Measurements from ENCODE around the gene SLC26A8. TPM values are rescaled to one million over a fixed set of nuclear protein-coding genes. Genes with fewer than 3 reads are reported as not detected.
"Not testable (repeated sequence)": the region's sequence is repeated elsewhere in the genome, so short reads cannot be mapped to it uniquely, and the experiment has no call there.

The SLC26A8 gene
- total RNA-seq, 1 donor from 2014 or later: not detected

- intact Hi-C loops (cut with DNase I): no loop called here
- ATAC-seq (no peak), DNase-seq (ENCODE audit: missing footprints) (no peak)
Observed at GRCh38 chr6:36054956-36055355, 30.5 kb upstream of the SLC26A8 start.

GRCh38 chr6:36054415-36054814 lies 30.0 kb upstream of the SLC26A8 start:
- ATAC-seq: no peak
- intact Hi-C loops (cut with DNase I): no loop called here
- no peak for DNase-seq (ENCODE audit: missing footprints)

- intact Hi-C loops (cut with DNase I): no loop called here
- no peak for DNase-seq (ENCODE audit: missing footprints)
- no peak for ATAC-seq
Observed at GRCh38 chr6:36053878-36054277, 29.4 kb upstream of the SLC26A8 start.

- intact Hi-C loops (cut with DNase I): no loop called here
- peak; percentile 75 for ATAC-seq
- no peak for DNase-seq (ENCODE audit: missing footprints)
Observed at GRCh38 chr6:36052097-36052496, 27.7 kb upstream of the SLC26A8 start.

GRCh38 chr6:36050947-36051710 lies 26.7 kb upstream of the SLC26A8 start:
- ATAC-seq (no peak), DNase-seq (ENCODE audit: missing footprints) (no peak)
- intact Hi-C loops (cut with DNase I): no loop called here

- no peak for DNase-seq (ENCODE audit: missing footprints)
Observed at GRCh38 chr6:36050305-36050704, 25.9 kb upstream of the SLC26A8 start.

GRCh38 chr6:36049582-36049981 lies 25.1 kb upstream of the SLC26A8 start:
- DNase-seq (ENCODE audit: missing footprints): no peak
- intact Hi-C loops (cut with DNase I): no loop called here

More at GRCh38 chr6:36050305-36050704, 25.9 kb upstream of the SLC26A8 start:
- intact Hi-C loops (cut with DNase I): no loop called here
- ATAC-seq: no peak

GRCh38 chr6:36042618-36043260 lies 18.3 kb upstream of the SLC26A8 start:
- no peak for ATAC-seq
- no peak for DNase-seq (ENCODE audit: missing footprints)
- intact Hi-C loops (cut with DNase I): no loop called here

More at GRCh38 chr6:36049582-36049981, 25.1 kb upstream of the SLC26A8 start:
- ATAC-seq: no peak

- no peak for DNase-seq (ENCODE audit: missing footprints)
- intact Hi-C loops (cut with DNase I): no loop called here
Observed at GRCh38 chr6:36040958-36041357, 16.5 kb upstream of the SLC26A8 start.

GRCh38 chr6:36039112-36039511 lies 14.7 kb upstream of the SLC26A8 start:
- intact Hi-C loops (cut with DNase I): no loop called here
- DNase-seq (ENCODE audit: missing footprints) (no peak), ATAC-seq (no peak)

More at GRCh38 chr6:36040958-36041357, 16.5 kb upstream of the SLC26A8 start:
- ATAC-seq: no peak

GRCh38 chr6:36038120-36038876 lies 13.9 kb upstream of the SLC26A8 start:
- DNase-seq (ENCODE audit: missing footprints) (no peak), ATAC-seq (peak; percentile 63)
- intact Hi-C loops (cut with DNase I): no loop called here

GRCh38 chr6:36035225-36035624 lies 10.8 kb upstream of the SLC26A8 start:
- ATAC-seq (no peak), DNase-seq (ENCODE audit: missing footprints) (no peak)
- intact Hi-C loops (cut with DNase I): no loop called here

GRCh38 chr6:36034441-36034840 lies 10.0 kb upstream of the SLC26A8 start:
- intact Hi-C loops (cut with DNase I): no loop called here
- no peak for DNase-seq (ENCODE audit: missing footprints)
- no peak for ATAC-seq

GRCh38 chr6:36033935-36034334 lies 9.5 kb upstream of the SLC26A8 start:
- no peak for ATAC-seq
- DNase-seq (ENCODE audit: missing footprints): no peak
- intact Hi-C loops (cut with DNase I): no loop called here

GRCh38 chr6:36033144-36033543 lies 8.7 kb upstream of the SLC26A8 start:
- DNase-seq (ENCODE audit: missing footprints); ATAC-seq; intact Hi-C loops (cut with DNase I): not testable (repeated sequence)

- intact Hi-C loops (cut with DNase I): no loop called here
- no peak for DNase-seq (ENCODE audit: missing footprints)
- no peak for ATAC-seq
Observed at GRCh38 chr6:36032261-36032660, 7.8 kb upstream of the SLC26A8 start.

GRCh38 chr6:36029464-36029863 lies 5.0 kb upstream of the SLC26A8 start:
- no peak for ATAC-seq
- no peak for DNase-seq (ENCODE audit: missing footprints)
- intact Hi-C loops (cut with DNase I): loop anchor here (10.0 kb wide), 1 partner anchor 335 kb away; no protein-coding TSS in a partner anchor

- ATAC-seq (peak; percentile 51), DNase-seq (ENCODE audit: missing footprints) (peak; percentile 80)
- intact Hi-C loops (cut with DNase I): loop anchor here (10.0 kb wide), 1 partner anchor 336 kb away; no protein-coding TSS in a partner anchor
Observed at GRCh38 chr6:36028877-36029324, 4.5 kb upstream of the SLC26A8 start.
